ENCODE data around the gene TMF1. TPM values are rescaled to one million over a fixed set of nuclear protein-coding genes. Genes with fewer than 3 reads are reported as not detected.

TMF1 gene
- total and polyA plus RNA-seq, 10 of the 15 experiments (the other 5 are each of a cell fraction or from before 2014, with no cell fraction given), result 7.1 to 24.5 (median 18.6) TPM

- TF ChIP-seq JUND (IDR thresholded peaks at IDR 0.05; ENCODE audit: low read depth, low read length), result no peak
- peak; percentile 49; the same call in 1 of the 2 replicates for TF ChIP-seq MEF2A (IDR thresholded peaks at IDR 0.05; ENCODE audit: insufficient read depth, low read depth, low read length)
- no peak for TF ChIP-seq ZBTB11 (CRISPR knock-in tag; IDR thresholded peaks at IDR 0.05)
- 0 out of 2 replicates have a peak, but pooled peaks have one; percentile 29 for TF ChIP-seq RAD51 (IDR thresholded peaks at IDR 0.05)
- TF ChIP-seq CBX5 (IDR thresholded peaks at IDR 0.05; ENCODE audit: low read depth), result peak; percentile 77; the same call in 1 of the 2 replicates
Measured at GRCh38 chr3:69084326-69085167, 32.4 kb upstream of the TMF1 start, which contains the start of gene ARL6IP5 (continued).

GRCh38 chr3:69082805-69083204 lies 30.7 kb upstream of the TMF1 start:
- peak overlapping the region; percentile 23; the same call in 1 of the 2 replicates for H3K4me3 ChIP-seq
- H3K9ac ChIP-seq (ENCODE audit: control insufficient read depth, insufficient read depth, low read length), result peak overlapping the region; percentile 40
- DNase-seq (ENCODE audit: low read depth, low spot score) (peak; percentile 92), ATAC-seq (peak; percentile 64), FAIRE-seq (peak; percentile 31)
- RAD21 ChIA-PET (ENCODE audit: unreplicated experiment), result interaction anchor here (0.6 to 16.7 kb wide), 8 partner anchors 11 to 224 kb away, joined by 3 to 152 read pairs (median 4); partner anchors contain the start of gene TMF1
- no peak overlapping the region; the same call in 1 of the 2 replicates for H2AFZ ChIP-seq (ENCODE audit: control insufficient read depth, low read depth, low read length)
- SMC1A ChIA-PET (ENCODE audit: uncharacterized antibody, unreplicated experiment), result interaction anchor here (0.8 to 19.6 kb wide), 8 partner anchors 10 to 120 kb away, joined by 3 to 234 read pairs (median 6); partner anchors contain the start of gene TMF1
- peaks cover 31% of the 10 kb centered on the region for H3K4me1 ChIP-seq (ENCODE audit: control insufficient read depth, insufficient read depth, low read length)
- H4K20me1 ChIP-seq (ENCODE audit: control insufficient read depth, insufficient read depth), result no peaks in the 10 kb centered on the region
- POLR2A ChIA-PET, result interaction anchor here (0.6 to 4.2 kb wide), 7 partner anchors 9 to 203 kb away, joined by 3 to 14 read pairs (median 4); partner anchors contain the start of gene TMF1
- H3K4me2 ChIP-seq (ENCODE audit: control insufficient read depth, insufficient read depth), result peak overlapping the region; percentile 87
- intact Hi-C loops (cut with micrococcal nuclease; ENCODE audit: unreplicated experiment), result loop anchor here (5.0 to 10.0 kb wide), 2 partner anchors 119 to 1428 kb away; partner anchors contain the start of gene SUCLG2
- CTCF ChIA-PET, result interaction anchor here (0.8 to 2.8 kb wide), 9 partner anchors 9 to 222 kb away, joined by 3 to 7 read pairs (median 5); partner anchors contain the start of gene TMF1
- H3K27me3 ChIP-seq (replicated peaks in 1 of 2; ENCODE audit: control insufficient read depth in 2 of 2, insufficient read depth in 2 of 2, low read length in 1 of 2), result no peaks in the 10 kb centered on the region
- no peaks in the 10 kb centered on the region for H3K9me3 ChIP-seq (replicated peaks; ENCODE audit: control insufficient read depth, insufficient read depth, low read length)
- no peaks in the 10 kb centered on the region for H3K36me3 ChIP-seq (ENCODE audit: control insufficient read depth in 2 of 2, insufficient read depth in 2 of 2, low read length in 1 of 2)
- in situ Hi-C loops (cut with MboI), result no loop called here
- peak overlapping the region; percentile 75 for H3K27ac ChIP-seq (ENCODE audit: control insufficient read depth, insufficient read depth)
- BruUV-seq (replicated peaks), result no TSS peak
- H3K79me2 ChIP-seq (ENCODE audit: control insufficient read depth, insufficient read depth, low read length), result peaks cover 59% of the 10 kb centered on the region
- peak; percentile 87 for TF ChIP-seq NR2F1 (conservative IDR thresholded peaks at IDR 0.05)
- peak; percentile 87 for TF ChIP-seq PAX5 (IDR thresholded peaks at IDR 0.05; ENCODE audit: borderline replicate concordance, low read depth, low read length)
- TF ChIP-seq SMARCA5 (IDR thresholded peaks at IDR 0.05), result no peak
- no peak for TF ChIP-seq EGR1 (IDR thresholded peaks at IDR 0.05; ENCODE audit: borderline replicate concordance in 1 of 2, low read depth in 2 of 2, low read length in 2 of 2)
- TF ChIP-seq RAD51 (IDR thresholded peaks at IDR 0.05), result no peak
- no peak for TF ChIP-seq RFX5 (IDR thresholded peaks at IDR 0.05; ENCODE audit: low read depth, low read length)
- peak; percentile 52 for TF ChIP-seq DPF2 (IDR thresholded peaks at IDR 0.05)
- peak; percentile 78 for TF ChIP-seq RELA (IDR thresholded peaks at IDR 0.05; ENCODE audit: borderline replicate concordance, partially characterized antibody)
- peak; percentile 76 for TF ChIP-seq CREM (IDR thresholded peaks at IDR 0.05; ENCODE audit: low read depth)
- no peak for TF ChIP-seq NRF1 (conservative IDR thresholded peaks at IDR 0.05; ENCODE audit: low read depth, low read length)
- TF ChIP-seq ZNF217 (IDR thresholded peaks at IDR 0.05), result no peak
- TF ChIP-seq RELB (IDR thresholded peaks at IDR 0.05; ENCODE audit: low read depth), result peak; percentile 85
- TF ChIP-seq ZNF24 (IDR thresholded peaks at IDR 0.05), result no peak

Data from GM12878 (cell line).